ENCODE measurements around the gene CMTM6.
A peak's percentile ranks its signal among the peaks of the same experiment; 100 is the strongest.
"Not testable (repeated sequence)": the region's sequence is repeated elsewhere in the genome, so short reads cannot be mapped to it uniquely, and the experiment has no call there.

The CMTM6 gene

GRCh38 chr3:32463415-32463814, 39.2 kb downstream of the CMTM6 start:
- H3K36me3 ChIP-seq (ENCODE audit: insufficient read depth, low read length); ATAC-seq (ENCODE audit: insufficient read depth, low read depth); H2AFZ ChIP-seq (ENCODE audit: low read depth, low read length); H3K27me3 ChIP-seq (ENCODE audit: insufficient read depth, low read length, poor library complexity); H3K9me3 ChIP-seq (ENCODE audit: insufficient read depth, low read length, severe bottlenecking); H3K79me2 ChIP-seq (ENCODE audit: insufficient read depth, low read length); H3K9ac ChIP-seq (ENCODE audit: low read depth, low read length); H3K27ac ChIP-seq (ENCODE audit: low read length); H3K4me3 ChIP-seq (ENCODE audit: low read depth in 1 of 2, low read length in 2 of 2); DNase-seq; H4K20me1 ChIP-seq (ENCODE audit: insufficient read depth, low read length); H3K4me2 ChIP-seq (ENCODE audit: insufficient read depth, low read length): not testable (repeated sequence)
- peaks cover 45% of the 10 kb centered on the region for H3K4me1 ChIP-seq (ENCODE audit: insufficient read depth, low read length)

GRCh38 chr3:32462191-32462986, 40.3 kb downstream of the CMTM6 start:
- not testable (repeated sequence) for H3K4me2 ChIP-seq (ENCODE audit: insufficient read depth, low read length)

GRCh38 chr3:32460817-32461496, 41.7 kb downstream of the CMTM6 start:
- not testable (repeated sequence) for H3K36me3 ChIP-seq (ENCODE audit: insufficient read depth, low read length); H4K20me1 ChIP-seq (ENCODE audit: insufficient read depth, low read length); H3K27me3 ChIP-seq (ENCODE audit: insufficient read depth, low read length, poor library complexity); ATAC-seq (ENCODE audit: insufficient read depth, low read depth); H3K9me3 ChIP-seq (ENCODE audit: insufficient read depth, low read length, severe bottlenecking); H2AFZ ChIP-seq (ENCODE audit: low read depth, low read length); H3K79me2 ChIP-seq (ENCODE audit: insufficient read depth, low read length); DNase-seq
- H3K27ac ChIP-seq (ENCODE audit: low read length) = peak overlapping the region; percentile 91
- peak overlapping the region in 1 of 2 experiments; percentile 52; a peak in 1 of 4 replicates for H3K4me3 ChIP-seq (ENCODE audit: low read depth in 1 of 2, low read length in 2 of 2)
- H3K9ac ChIP-seq (ENCODE audit: low read depth, low read length) = peak overlapping the region; percentile 47
- peak overlapping the region; percentile 68 for H3K4me2 ChIP-seq (ENCODE audit: insufficient read depth, low read length)
- peaks cover 46% of the 10 kb centered on the region for H3K4me1 ChIP-seq (ENCODE audit: insufficient read depth, low read length)

More at GRCh38 chr3:32462191-32462986, 40.3 kb downstream of the CMTM6 start:
- not testable (repeated sequence) for DNase-seq; H3K27me3 ChIP-seq (ENCODE audit: insufficient read depth, low read length, poor library complexity); H3K36me3 ChIP-seq (ENCODE audit: insufficient read depth, low read length); H3K9ac ChIP-seq (ENCODE audit: low read depth, low read length); H2AFZ ChIP-seq (ENCODE audit: low read depth, low read length); ATAC-seq (ENCODE audit: insufficient read depth, low read depth); H4K20me1 ChIP-seq (ENCODE audit: insufficient read depth, low read length); H3K9me3 ChIP-seq (ENCODE audit: insufficient read depth, low read length, severe bottlenecking); H3K4me3 ChIP-seq (ENCODE audit: low read depth in 1 of 2, low read length in 2 of 2); H3K79me2 ChIP-seq (ENCODE audit: insufficient read depth, low read length)
- peaks cover 46% of the 10 kb centered on the region for H3K4me1 ChIP-seq (ENCODE audit: insufficient read depth, low read length)
- H3K27ac ChIP-seq (ENCODE audit: low read length) = peak overlapping the region; percentile 56; the same call in 1 of the 2 replicates

- H3K27ac ChIP-seq (ENCODE audit: low read length) = peak overlapping the region; percentile 91
- H4K20me1 ChIP-seq (ENCODE audit: insufficient read depth, low read length) = no peaks in the 10 kb centered on the region
- ATAC-seq (ENCODE audit: insufficient read depth, low read depth) (peak; percentile 93), DNase-seq (peak; percentile 86)
- peak overlapping the region in 1 of 2 experiments; percentile 52; a peak in 2 of 4 replicates for H3K4me3 ChIP-seq (ENCODE audit: low read depth in 1 of 2, low read length in 2 of 2)
- peak overlapping the region; percentile 47 for H3K9ac ChIP-seq (ENCODE audit: low read depth, low read length)
- H3K4me1 ChIP-seq (ENCODE audit: insufficient read depth, low read length) = peaks cover 54% of the 10 kb centered on the region
- H3K79me2 ChIP-seq (ENCODE audit: insufficient read depth, low read length) = no peaks in the 10 kb centered on the region
- H3K36me3 ChIP-seq (ENCODE audit: insufficient read depth, low read length) = peaks cover 10% of the 10 kb centered on the region; the same call in 1 of the 2 replicates
- H3K4me2 ChIP-seq (ENCODE audit: insufficient read depth, low read length) = peak overlapping the region; percentile 68
- no peaks in the 10 kb centered on the region for H3K9me3 ChIP-seq (ENCODE audit: insufficient read depth, low read length, severe bottlenecking)
- H2AFZ ChIP-seq (ENCODE audit: low read depth, low read length) = peak overlapping the region; percentile 72
- TF ChIP-seq CTCF (IDR thresholded peaks at IDR 0.05; ENCODE audit: borderline replicate concordance, extremely low read depth, low read length, poor library complexity, severe bottlenecking) (no peak), EZH2 (IDR thresholded peaks at IDR 0.05; ENCODE audit: borderline replicate concordance, low read depth, low read length, severe bottlenecking) (no peak)
- H3K27me3 ChIP-seq (ENCODE audit: insufficient read depth, low read length, poor library complexity) = no peaks in the 10 kb centered on the region
Observed at GRCh38 chr3:32460031-32460749, 42.5 kb downstream of the CMTM6 start.
